ENCODE measurements around the gene COL4A2.

DNA sequence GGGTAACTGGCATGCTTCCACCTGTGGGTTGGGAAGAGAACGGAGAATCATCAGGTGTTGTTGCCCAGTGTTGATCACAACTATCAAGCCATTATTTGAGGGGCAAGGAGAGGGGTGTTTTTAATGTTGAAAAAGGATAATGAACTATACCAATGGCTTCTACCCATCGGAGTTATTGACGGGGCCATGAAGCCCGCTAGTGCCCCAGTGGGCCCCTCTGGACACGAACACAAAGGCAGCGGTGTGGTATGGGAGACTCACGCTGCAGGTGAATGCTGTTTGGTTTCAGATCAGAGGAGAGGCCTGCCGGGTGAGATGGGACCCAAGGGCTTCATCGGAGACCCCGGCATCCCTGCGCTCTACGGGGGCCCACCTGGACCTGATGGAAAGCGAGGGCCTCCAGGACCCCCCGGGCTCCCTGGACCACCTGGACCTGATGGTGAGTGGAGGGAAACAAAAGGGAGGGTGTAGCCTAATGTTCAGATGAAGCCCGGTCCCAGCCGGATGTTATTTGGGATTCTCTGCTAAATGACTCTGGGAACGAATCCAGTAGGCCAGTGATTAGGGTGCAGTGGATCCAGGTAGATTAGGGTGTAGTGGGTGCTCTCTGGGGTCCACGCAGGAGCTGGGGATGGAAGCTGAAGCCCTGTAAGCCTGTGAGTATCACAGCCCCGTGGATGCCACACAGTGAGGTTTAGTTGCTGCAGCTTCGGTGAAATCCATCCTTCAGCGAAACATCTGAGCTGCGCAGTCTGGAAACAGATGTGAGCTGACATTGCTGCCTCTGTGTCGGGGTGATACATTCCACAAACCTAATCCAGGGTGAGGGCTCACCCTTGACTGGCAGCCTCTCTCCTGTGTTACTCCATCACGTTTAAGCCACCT lies 143.2 kb downstream of the COL4A2 start:
- TF ChIP-seq, protein P1, sequence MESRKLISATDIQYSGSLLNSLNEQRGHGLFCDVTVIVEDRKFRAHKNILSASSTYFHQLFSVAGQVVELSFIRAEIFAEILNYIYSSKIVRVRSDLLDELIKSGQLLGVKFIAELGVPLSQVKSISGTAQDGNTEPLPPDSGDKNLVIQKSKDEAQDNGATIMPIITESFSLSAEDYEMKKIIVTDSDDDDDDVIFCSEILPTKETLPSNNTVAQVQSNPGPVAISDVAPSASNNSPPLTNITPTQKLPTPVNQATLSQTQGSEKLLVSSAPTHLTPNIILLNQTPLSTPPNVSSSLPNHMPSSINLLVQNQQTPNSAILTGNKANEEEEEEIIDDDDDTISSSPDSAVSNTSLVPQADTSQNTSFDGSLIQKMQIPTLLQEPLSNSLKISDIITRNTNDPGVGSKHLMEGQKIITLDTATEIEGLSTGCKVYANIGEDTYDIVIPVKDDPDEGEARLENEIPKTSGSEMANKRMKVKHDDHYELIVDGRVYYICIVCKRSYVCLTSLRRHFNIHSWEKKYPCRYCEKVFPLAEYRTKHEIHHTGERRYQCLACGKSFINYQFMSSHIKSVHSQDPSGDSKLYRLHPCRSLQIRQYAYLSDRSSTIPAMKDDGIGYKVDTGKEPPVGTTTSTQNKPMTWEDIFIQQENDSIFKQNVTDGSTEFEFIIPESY (IDR thresholded peaks at IDR 0.05; ENCODE audit: extremely low read depth, insufficient replicate concordance, low read length) = no peak
- TF ChIP-seq EZH2 (IDR thresholded peaks at IDR 0.05) (no peak), FOSL1 (IDR thresholded peaks at IDR 0.05; ENCODE audit: low read depth) (no peak), POLR2AphosphoS5 (IDR thresholded peaks at IDR 0.05; ENCODE audit: low read depth, low read length) (no peak), YY1 (IDR thresholded peaks at IDR 0.05; ENCODE audit: extremely low read depth, insufficient replicate concordance, low read depth, low read length) (no peak), RAD21 (IDR thresholded peaks at IDR 0.05; ENCODE audit: low read depth) (no peak), ZNF274 (IDR thresholded peaks at IDR 0.05; ENCODE audit: low read depth, low read length) (no peak), JUND (IDR thresholded peaks at IDR 0.05) (no peak)
- TF ChIP-seq, protein P2, sequence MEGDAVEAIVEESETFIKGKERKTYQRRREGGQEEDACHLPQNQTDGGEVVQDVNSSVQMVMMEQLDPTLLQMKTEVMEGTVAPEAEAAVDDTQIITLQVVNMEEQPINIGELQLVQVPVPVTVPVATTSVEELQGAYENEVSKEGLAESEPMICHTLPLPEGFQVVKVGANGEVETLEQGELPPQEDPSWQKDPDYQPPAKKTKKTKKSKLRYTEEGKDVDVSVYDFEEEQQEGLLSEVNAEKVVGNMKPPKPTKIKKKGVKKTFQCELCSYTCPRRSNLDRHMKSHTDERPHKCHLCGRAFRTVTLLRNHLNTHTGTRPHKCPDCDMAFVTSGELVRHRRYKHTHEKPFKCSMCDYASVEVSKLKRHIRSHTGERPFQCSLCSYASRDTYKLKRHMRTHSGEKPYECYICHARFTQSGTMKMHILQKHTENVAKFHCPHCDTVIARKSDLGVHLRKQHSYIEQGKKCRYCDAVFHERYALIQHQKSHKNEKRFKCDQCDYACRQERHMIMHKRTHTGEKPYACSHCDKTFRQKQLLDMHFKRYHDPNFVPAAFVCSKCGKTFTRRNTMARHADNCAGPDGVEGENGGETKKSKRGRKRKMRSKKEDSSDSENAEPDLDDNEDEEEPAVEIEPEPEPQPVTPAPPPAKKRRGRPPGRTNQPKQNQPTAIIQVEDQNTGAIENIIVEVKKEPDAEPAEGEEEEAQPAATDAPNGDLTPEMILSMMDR (IDR thresholded peaks at IDR 0.05 in 2 of 3, conservative IDR thresholded peaks at IDR 0.05 in 1 of 3; ENCODE audit: borderline replicate concordance in 1 of 3, insufficient read depth in 1 of 3, low read depth in 2 of 3, low read length in 2 of 3) = no peak
- TF ChIP-seq, protein P3, sequence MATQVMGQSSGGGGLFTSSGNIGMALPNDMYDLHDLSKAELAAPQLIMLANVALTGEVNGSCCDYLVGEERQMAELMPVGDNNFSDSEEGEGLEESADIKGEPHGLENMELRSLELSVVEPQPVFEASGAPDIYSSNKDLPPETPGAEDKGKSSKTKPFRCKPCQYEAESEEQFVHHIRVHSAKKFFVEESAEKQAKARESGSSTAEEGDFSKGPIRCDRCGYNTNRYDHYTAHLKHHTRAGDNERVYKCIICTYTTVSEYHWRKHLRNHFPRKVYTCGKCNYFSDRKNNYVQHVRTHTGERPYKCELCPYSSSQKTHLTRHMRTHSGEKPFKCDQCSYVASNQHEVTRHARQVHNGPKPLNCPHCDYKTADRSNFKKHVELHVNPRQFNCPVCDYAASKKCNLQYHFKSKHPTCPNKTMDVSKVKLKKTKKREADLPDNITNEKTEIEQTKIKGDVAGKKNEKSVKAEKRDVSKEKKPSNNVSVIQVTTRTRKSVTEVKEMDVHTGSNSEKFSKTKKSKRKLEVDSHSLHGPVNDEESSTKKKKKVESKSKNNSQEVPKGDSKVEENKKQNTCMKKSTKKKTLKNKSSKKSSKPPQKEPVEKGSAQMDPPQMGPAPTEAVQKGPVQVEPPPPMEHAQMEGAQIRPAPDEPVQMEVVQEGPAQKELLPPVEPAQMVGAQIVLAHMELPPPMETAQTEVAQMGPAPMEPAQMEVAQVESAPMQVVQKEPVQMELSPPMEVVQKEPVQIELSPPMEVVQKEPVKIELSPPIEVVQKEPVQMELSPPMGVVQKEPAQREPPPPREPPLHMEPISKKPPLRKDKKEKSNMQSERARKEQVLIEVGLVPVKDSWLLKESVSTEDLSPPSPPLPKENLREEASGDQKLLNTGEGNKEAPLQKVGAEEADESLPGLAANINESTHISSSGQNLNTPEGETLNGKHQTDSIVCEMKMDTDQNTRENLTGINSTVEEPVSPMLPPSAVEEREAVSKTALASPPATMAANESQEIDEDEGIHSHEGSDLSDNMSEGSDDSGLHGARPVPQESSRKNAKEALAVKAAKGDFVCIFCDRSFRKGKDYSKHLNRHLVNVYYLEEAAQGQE (IDR thresholded peaks at IDR 0.05; ENCODE audit: low read depth) = no peak
- TF ChIP-seq, protein P4, sequence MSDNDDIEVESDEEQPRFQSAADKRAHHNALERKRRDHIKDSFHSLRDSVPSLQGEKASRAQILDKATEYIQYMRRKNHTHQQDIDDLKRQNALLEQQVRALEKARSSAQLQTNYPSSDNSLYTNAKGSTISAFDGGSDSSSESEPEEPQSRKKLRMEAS (IDR thresholded peaks at IDR 0.05) = no peak
